ENCODE data around the gene PRSS53. TPM values are rescaled to one million over a fixed set of nuclear protein-coding genes. Genes with fewer than 3 reads are reported as not detected.

PRSS53 gene
- total RNA-seq, 2 donors from 2014 or later = 2.5 TPM

DNA sequence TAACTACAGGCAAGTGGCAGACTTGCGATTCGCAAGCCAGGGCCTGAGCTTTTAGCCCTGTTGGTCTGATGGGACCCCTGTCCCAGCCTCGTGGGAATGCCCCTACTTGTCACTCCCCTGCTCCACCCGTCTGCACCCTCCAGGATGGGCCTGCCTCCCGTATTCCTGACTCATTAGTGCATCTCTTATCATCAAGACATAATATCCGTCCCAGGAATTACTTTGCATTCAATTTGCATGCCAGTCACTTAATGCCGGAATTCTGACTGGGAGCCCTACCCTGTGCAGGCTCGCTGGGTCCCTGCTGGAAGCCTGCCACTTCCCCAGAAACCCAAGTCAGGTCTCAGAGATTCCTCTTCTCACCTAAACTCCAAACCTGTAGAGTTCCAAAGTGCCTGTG is 3.3 kb downstream of the PRSS53 start:
- H3K36me3 ChIP-seq = peaks cover 0 to 13% of the 10 kb centered on the region in 2 donors
- H3K4me1 ChIP-seq (replicated peaks) = no peaks in the 10 kb centered on the region
- no peak overlapping the region for H3K27ac ChIP-seq
- WGBS = 72% methylated on average over 8 of the region's 8 CpGs
- intact Hi-C loops (cut with DNase I) = no loop called here
- TF ChIP-seq POLR2AphosphoS5 (IDR thresholded peaks at IDR 0.05) (no peak), POLR2A (IDR thresholded peaks at IDR 0.05) (no peak)
- TF ChIP-seq, protein P1, sequence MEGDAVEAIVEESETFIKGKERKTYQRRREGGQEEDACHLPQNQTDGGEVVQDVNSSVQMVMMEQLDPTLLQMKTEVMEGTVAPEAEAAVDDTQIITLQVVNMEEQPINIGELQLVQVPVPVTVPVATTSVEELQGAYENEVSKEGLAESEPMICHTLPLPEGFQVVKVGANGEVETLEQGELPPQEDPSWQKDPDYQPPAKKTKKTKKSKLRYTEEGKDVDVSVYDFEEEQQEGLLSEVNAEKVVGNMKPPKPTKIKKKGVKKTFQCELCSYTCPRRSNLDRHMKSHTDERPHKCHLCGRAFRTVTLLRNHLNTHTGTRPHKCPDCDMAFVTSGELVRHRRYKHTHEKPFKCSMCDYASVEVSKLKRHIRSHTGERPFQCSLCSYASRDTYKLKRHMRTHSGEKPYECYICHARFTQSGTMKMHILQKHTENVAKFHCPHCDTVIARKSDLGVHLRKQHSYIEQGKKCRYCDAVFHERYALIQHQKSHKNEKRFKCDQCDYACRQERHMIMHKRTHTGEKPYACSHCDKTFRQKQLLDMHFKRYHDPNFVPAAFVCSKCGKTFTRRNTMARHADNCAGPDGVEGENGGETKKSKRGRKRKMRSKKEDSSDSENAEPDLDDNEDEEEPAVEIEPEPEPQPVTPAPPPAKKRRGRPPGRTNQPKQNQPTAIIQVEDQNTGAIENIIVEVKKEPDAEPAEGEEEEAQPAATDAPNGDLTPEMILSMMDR (IDR thresholded peaks at IDR 0.05) = no peak
- no peak overlapping the region for H3K4me3 ChIP-seq
- DNase-seq (ENCODE audit: low spot score) = no peak
- no peaks in the 10 kb centered on the region for H3K27me3 ChIP-seq (replicated peaks; ENCODE audit: insufficient read depth)
- no peaks in the 10 kb centered on the region for H3K9me3 ChIP-seq

DNA sequence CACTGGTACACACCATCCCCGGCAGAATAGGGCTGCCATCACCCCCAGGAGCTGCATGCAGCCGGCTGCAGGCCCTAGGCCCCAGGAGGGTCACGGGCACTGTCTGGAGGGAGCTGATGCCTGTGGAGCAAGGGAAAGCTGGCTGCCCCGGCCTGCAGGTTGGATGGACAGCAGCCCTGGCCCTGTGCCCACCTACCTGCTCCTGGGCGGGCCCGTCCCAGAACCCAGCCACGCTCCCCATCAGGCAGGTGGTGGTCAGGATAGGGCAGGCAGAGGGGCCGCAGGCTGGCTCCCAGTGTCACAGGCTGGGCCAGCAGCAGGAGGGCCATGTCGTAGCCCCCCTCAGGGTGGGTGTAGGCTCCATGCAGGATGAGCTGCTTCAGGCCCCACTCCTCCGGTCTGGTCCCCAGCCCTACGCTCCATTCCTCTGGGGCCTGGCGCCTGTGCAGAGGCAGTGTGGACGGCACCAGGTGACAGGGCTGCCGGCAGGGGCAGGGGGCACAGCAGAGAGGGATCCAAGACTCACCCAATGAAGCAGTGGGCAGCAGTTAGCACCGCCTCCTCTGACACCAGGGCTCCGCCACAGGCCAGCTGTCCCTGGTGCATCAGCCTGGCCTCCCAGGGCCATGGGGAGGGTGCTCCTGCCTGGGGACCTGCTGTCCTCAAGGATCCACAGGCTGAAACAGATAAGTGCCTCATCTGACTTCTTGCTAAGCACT is 4.0 kb downstream of the PRSS53 start:
- DNase-seq (ENCODE audit: low spot score) = no peak
- H3K4me3 ChIP-seq = no peak overlapping the region
- H3K4me1 ChIP-seq (replicated peaks) = no peaks in the 10 kb centered on the region
- TF ChIP-seq POLR2AphosphoS5 (IDR thresholded peaks at IDR 0.05) = no peak
- no peak for TF ChIP-seq POLR2A (IDR thresholded peaks at IDR 0.05)
- TF ChIP-seq, protein P1 (IDR thresholded peaks at IDR 0.05) = no peak
- WGBS = 82% methylated on average over 11 of the region's 16 CpGs
- intact Hi-C loops (cut with DNase I) = no loop called here
- no peak overlapping the region for H3K27ac ChIP-seq
- H3K9me3 ChIP-seq = no peaks in the 10 kb centered on the region
- peaks cover 0 to 14% of the 10 kb centered on the region in 2 donors for H3K36me3 ChIP-seq
- H3K27me3 ChIP-seq (replicated peaks; ENCODE audit: insufficient read depth) = no peaks in the 10 kb centered on the region

DNA sequence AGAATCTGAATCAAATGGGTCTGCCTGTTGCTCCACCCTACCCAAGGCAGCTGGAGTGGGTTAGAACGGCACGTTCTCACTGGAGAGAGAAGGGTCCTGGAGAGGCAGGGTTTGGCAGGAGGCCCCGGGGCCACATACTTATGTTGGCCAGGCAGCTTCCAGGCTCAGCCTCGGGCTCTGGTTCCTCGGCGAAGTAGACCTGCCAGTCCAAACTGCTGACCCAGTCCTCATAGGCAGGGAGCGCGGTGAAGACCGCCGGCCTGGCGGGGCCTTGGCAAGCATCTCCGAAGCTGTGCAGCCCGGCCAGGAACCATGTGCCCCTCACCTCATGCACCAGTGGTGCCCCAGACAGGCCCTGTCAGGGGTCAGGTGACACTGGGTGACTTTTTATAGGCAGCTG is 4.8 kb downstream of the PRSS53 start:
- Histone ChIP-seq H3K4me3 (no peak overlapping the region), H3K36me3 (peaks cover 0 to 14% of the 10 kb centered on the region in 2 donors), H3K4me1 (replicated peaks) (no peaks in the 10 kb centered on the region), H3K27ac (no peak overlapping the region), H3K9me3 (no peaks in the 10 kb centered on the region), H3K27me3 (replicated peaks; ENCODE audit: insufficient read depth) (no peaks in the 10 kb centered on the region)
- no peak for DNase-seq (ENCODE audit: low spot score)
- WGBS = 80% methylated on average over 11 of the region's 13 CpGs
- no peak for TF ChIP-seq POLR2AphosphoS5 (IDR thresholded peaks at IDR 0.05)
- TF ChIP-seq, protein P1 (IDR thresholded peaks at IDR 0.05) = no peak
- TF ChIP-seq POLR2A (IDR thresholded peaks at IDR 0.05) = no peak
- intact Hi-C loops (cut with DNase I) = no loop called here

DNA sequence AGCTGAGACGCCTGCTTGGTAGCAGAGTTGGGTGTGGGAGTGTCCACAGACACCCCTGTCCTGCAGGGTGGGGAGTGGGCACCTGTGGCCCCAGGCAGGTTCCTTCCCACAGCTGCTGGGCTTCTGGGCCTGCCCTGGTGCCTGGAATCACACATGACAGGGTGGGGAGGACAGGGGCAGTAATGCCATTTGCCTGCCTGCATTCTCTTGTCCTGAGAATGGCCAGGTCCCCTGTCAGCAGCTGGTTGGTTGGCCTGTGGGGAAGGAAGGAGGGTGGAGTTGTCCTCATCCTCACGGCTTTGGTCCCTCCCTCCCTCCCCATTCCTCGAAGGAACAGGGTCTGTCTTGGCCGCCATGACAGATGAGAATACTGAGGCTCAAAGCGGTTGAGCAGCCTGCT is 5.2 kb downstream of the PRSS53 start:
- TF ChIP-seq POLR2AphosphoS5 (IDR thresholded peaks at IDR 0.05) (no peak), POLR2A (IDR thresholded peaks at IDR 0.05) (no peak)
- TF ChIP-seq, protein P1 (IDR thresholded peaks at IDR 0.05) = no peak
- H3K36me3 ChIP-seq = peaks cover 0 to 17% of the 10 kb centered on the region in 2 donors
- 69% methylated on average over 5 of the region's 5 CpGs for WGBS
- no peaks in the 10 kb centered on the region for H3K4me1 ChIP-seq (replicated peaks)
- no peak overlapping the region for H3K4me3 ChIP-seq
- intact Hi-C loops (cut with DNase I) = no loop called here
- H3K27me3 ChIP-seq (replicated peaks; ENCODE audit: insufficient read depth) = no peaks in the 10 kb centered on the region
- no peak for DNase-seq (ENCODE audit: low spot score)
- no peaks in the 10 kb centered on the region for H3K9me3 ChIP-seq
- no peak overlapping the region for H3K27ac ChIP-seq

DNA sequence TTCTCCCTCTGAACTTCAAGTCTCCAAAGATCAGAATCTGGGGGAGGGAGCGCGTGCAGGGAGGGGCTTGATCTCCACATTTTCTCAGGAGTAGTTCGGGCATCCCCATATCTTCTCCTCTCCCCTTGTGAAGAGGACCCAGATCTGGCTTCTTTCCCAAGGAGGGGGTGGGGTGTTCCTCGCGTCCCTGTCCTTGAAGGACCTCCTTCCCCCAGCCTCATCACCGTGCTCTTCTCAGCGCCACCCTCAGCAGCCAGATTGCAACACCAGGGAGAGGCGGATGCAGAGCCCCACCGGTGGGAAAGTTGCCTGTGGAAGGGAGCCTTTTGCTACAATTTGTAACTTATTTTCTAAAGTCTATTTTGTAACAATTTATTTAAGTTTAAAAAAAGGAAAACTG is 5.7 kb downstream of the PRSS53 start:
- intact Hi-C loops (cut with DNase I) = no loop called here
- 70% methylated on average over 9 of the region's 9 CpGs for WGBS
- Histone ChIP-seq H3K27me3 (replicated peaks; ENCODE audit: insufficient read depth) (no peaks in the 10 kb centered on the region), H3K36me3 (peaks cover 0 to 22% of the 10 kb centered on the region in 2 donors), H3K4me1 (replicated peaks) (no peaks in the 10 kb centered on the region), H3K4me3 (no peak overlapping the region), H3K9me3 (no peaks in the 10 kb centered on the region), H3K27ac (no peak overlapping the region)
- no peak for DNase-seq (ENCODE audit: low spot score)
- TF ChIP-seq POLR2A (IDR thresholded peaks at IDR 0.05) = no peak
- no peak for TF ChIP-seq POLR2AphosphoS5 (IDR thresholded peaks at IDR 0.05)
- TF ChIP-seq, protein P1 (IDR thresholded peaks at IDR 0.05) = no peak
